Stimulated activated CD8-positive, alpha-beta memory T cell treated with anti-CD3 and anti-CD28 coated beads, Interleukin-4, amount 100 ng/mL, for 48 hours (primary cell): Measurements from ENCODE around the gene CCDC80.
A peak's percentile ranks its signal among the peaks of the same experiment; 100 is the strongest.
"Not testable (repeated sequence)": the region's sequence is repeated elsewhere in the genome, so short reads cannot be mapped to it uniquely, and the experiment has no call there.

ENCODE experiments used
- DNase-seq: peaks from one replicate; pipeline ENCODE4 v3.0.0-alpha.2; 2020

The CCDC80 gene

GRCh38 chr3:112582244-112582874 lies 58.6 kb downstream of the CCDC80 start:
- peak; percentile 33 for DNase-seq

GRCh38 chr3:112579697-112580096 lies 61.2 kb downstream of the CCDC80 start:
- DNase-seq, result no peak

- DNase-seq, result no peak
These were observed 61.7 kb downstream of the CCDC80 start for GRCh38 chr3:112579232-112579631.

GRCh38 chr3:112572701-112573100 lies 68.2 kb downstream of the CCDC80 start:
- no peak for DNase-seq

GRCh38 chr3:112569265-112569664 lies 71.7 kb downstream of the CCDC80 start:
- no peak for DNase-seq

- no peak for DNase-seq
These were observed 72.3 kb downstream of the CCDC80 start for GRCh38 chr3:112568642-112569041.

- no peak for DNase-seq
These were observed 76.0 kb downstream of the CCDC80 start for GRCh38 chr3:112564940-112565305.

- not testable (repeated sequence) for DNase-seq
These were observed 76.5 kb downstream of the CCDC80 start for GRCh38 chr3:112564247-112564939.

- peak; percentile 99 for DNase-seq
These were observed 79.0 kb downstream of the CCDC80 start, which contains the start of the genes ATG3 and SLC35A5 for GRCh38 chr3:112561734-112562529. Gene ATG3 (minus strand): TSS chr3:112561962. CDS start chr3:112561528, 434 bp downstream. Gene SLC35A5 (plus strand): TSS chr3:112562045. CDS start chr3:112563404, 1,359 bp downstream.

GRCh38 chr3:112561484-112561733 lies 79.5 kb downstream of the CCDC80 start:
- DNase-seq, result no peak

- peak; percentile 85 for DNase-seq
These were observed 80.0 kb downstream of the CCDC80 start for GRCh38 chr3:112560721-112561483.

- DNase-seq, result no peak
These were observed 80.6 kb downstream of the CCDC80 start for GRCh38 chr3:112560307-112560706.

GRCh38 chr3:112557976-112558375 lies 83.0 kb downstream of the CCDC80 start:
- no peak for DNase-seq

GRCh38 chr3:112555535-112556170 lies 85.3 kb downstream of the CCDC80 start:
- DNase-seq, result no peak

- no peak for DNase-seq
These were observed 90.1 kb downstream of the CCDC80 start for GRCh38 chr3:112550859-112551258.
